HG03066 (cell line): Measurements from ENCODE around the gene EGR1.
A peak's percentile ranks its signal among the peaks of the same experiment; 100 is the strongest.

Experiments
- ATAC-seq: cut with Tn5 transposase; IDR thresholded peaks from one replicate; pipeline ENCODE4 v1.9.1; 2021; ENCODE audit warnings: low read depth; ENCODE audit not compliant: unreplicated experiment

EGR1 gene

DNA sequence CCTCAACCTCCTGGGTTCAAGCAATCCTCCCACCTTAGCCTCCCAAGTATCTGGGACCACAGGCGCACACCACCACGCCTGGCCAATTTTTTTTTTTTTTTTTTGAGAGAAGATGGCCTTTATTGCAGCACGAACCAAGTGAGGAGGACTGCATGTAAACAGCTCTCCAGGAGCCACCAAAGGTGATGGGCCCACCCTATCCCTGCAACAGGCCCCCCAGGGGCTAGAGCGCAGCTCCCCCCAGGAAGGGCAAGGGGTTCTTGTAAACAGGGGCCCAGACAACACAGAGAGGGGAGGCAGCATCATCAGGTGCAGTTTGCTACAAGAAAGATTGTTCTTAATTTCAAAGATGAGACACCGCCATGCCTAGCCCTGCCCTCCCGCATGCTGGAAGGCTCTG lies 12.6 kb upstream of the EGR1 start:
- ATAC-seq, result no peak

- no peak for ATAC-seq
Measured at GRCh38 chr5:138453590-138453989, 11.7 kb upstream of the EGR1 start.

DNA sequence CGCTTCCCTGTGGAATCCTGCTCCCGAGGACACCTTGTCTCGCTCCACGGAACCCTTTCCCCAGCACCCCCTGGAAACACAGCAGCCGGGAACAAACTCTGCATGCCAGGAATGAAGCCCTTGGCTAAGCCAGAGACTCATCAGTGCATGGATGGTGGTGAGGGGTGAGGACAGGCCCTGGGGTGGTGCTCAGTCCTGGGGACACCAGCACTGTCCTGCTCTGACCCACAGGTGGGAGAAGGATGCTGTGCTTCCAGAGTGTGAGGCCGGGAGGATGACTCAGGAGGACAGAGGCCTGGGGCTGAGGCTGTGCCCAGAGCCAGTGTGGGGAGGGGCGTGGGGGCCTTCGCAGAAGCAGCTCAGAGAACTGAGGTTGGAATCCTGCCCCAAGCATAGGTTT lies 11.2 kb upstream of the EGR1 start:
- no peak for ATAC-seq

- no peak for ATAC-seq
Measured at GRCh38 chr5:138455232-138455930, 9.9 kb upstream of the EGR1 start.

- ATAC-seq, result no peak
Measured at GRCh38 chr5:138457531-138458275, 7.6 kb upstream of the EGR1 start.

GRCh38 chr5:138458384-138458783 lies 6.9 kb upstream of the EGR1 start:
- ATAC-seq, result no peak

DNA sequence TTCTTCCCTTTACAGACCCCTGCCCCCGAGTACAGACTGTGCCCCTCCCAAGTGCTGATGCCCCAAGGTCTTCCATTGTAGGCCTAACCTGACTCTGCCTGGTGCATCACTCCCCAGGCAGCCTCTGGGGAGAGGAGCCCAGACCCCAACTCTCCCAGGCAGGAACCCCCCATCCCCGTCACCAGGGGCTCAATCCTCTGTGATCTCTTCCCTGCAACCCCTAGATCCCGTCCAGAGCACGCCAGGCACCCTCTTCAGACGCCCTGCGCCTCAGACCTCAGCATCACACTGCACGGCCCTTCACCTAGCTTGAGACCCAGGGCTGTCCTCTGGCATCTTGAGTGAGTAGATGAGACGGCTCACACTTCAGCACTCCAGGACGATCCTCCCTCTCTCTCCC lies 6.4 kb upstream of the EGR1 start:
- ATAC-seq, result no peak

DNA sequence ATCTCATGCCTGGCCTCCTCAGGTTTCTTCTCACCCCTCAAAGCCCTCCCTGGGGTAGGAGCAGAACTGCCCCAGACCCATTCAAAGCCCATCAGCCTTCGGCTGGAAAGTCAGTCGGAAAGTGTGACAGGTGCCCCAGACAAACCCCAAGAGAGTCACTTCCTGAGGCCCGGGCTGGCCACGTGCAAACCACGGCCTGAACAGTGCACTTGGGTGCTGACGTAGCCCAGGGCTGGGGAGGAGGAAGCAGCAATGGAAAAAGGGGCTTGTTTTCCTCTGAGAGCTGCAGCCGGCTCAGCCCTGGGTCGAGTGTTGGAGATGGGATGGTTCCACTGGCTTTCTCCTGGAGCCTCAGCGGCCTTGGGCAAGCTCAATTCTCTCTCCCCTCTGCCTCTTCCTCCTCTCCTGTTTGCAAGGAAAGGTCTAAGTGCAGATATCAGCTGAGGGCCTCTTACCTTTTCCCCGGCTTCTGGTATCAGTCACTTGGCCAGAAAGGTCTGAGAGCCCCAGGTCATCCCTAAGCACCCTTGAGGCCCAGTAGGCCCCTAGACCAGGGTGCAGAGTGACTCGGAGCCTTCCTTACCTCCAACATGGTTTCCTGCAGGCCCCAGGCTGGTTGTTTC lies 5.9 kb upstream of the EGR1 start:
- ATAC-seq, result no peak

DNA sequence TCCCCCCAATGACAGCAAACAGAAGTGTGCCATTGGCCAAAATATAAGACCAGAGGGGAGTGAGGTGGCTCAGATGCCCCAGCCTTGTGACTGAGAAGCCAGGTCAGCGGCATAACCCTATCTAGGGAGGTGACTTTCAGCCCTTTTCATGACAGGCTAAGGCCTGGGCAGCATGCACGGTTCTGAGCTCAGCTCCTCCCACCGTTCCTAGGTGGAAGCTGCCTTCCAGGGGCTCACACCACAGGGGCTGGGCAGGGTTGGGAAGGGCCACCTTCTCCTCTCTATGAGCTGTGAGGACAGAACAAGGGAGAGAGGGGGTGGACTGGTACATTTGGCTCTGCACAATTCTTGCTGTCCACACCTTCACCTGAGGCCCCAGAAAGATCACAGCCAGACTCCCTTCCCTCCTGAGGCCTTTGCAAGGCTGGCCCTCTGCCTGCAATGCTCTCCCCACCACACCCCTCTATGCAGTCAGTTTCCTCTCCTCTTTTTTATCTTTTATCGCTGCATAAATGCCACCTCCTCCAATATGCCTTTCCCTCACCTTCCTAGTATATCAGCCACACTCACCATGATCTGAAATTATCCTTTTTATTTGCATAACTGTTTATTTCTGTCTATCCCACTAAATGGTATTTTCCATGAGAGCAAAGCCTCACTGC lies 5.1 kb upstream of the EGR1 start:
- no peak for ATAC-seq

DNA sequence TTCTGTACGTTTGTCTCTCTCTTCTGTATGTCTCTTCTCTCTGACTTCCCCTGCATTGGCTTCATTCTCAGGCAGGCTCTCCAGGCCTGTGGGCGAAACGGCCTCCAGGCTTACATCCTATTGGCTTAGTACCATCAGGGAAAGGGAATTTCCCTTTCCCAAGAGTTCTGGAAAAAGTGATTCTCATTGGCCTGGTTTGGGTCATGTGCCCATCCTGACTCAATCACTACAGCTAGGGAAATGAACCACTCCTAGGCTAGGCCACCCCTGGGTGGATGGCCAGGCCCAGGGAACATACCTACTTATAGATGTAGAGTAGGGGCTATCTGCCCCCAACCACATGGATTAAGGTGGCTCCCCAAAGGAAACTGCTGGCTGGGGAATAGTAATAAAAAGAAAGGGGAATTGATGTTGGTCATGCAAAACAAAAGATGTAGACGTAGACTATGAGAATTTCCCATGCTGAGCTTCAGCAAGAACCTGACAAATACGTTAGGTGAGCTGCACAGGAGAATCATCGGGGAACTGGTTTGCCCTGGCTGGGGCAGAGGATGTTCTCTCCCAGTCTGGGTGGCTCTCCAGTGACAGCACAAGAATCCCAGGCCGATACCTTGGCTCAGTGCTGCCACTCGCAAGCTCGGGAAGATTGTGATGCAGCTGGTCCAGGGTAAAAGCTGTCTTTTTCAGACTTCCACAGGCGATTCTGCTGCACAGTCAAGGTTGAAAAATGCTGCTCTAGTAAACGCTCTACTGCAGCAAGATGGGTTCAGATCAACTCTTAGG lies 3.7 kb upstream of the EGR1 start:
- ATAC-seq, result no peak

GRCh38 chr5:138463419-138464007 lies 1.8 kb upstream of the EGR1 start:
- no peak for ATAC-seq

- peak; percentile 47 for ATAC-seq
Measured at GRCh38 chr5:138464008-138464387, 1.3 kb upstream of the EGR1 start.

DNA sequence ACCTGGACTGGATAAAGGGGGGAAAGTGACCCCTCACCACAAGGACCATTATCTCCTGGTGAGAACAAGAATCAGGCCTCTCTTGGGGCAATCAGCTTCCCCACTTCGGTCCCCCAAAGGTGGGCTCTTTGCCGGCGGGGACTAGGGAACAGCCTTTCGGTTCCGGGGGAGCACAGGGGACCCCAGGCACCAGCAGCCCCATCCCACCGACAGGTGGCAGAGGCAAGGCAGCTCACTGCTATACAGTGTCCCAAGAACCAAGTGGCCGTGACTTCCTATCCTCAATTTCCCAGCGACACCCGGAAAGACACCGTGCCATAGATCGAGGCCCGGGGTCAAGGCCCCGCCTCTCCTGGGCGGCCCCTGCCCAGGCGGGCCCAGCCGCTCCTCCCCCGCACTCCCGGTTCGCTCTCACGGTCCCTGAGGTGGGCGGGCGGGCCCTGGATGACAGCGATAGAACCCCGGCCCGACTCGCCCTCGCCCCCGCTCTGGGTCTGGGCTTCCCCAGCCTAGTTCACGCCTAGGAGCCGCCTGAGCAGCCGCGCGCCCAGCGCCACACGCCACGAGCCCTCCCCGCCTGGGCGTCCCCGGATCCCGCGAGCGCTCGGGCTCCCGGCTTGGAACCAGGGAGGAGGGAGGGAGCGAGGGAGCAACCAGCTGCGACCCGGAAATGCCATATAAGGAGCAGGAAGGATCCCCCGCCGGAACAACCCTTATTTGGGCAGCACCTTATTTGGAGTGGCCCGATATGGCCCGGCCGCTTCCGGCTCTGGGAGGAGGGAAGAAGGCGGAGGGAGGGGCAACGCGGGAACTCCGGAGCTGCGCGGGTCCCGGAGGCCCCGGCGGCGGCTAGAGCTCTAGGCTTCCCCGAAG lies 655 bp upstream of the EGR1 start:
- peak; percentile 77 for ATAC-seq

DNA sequence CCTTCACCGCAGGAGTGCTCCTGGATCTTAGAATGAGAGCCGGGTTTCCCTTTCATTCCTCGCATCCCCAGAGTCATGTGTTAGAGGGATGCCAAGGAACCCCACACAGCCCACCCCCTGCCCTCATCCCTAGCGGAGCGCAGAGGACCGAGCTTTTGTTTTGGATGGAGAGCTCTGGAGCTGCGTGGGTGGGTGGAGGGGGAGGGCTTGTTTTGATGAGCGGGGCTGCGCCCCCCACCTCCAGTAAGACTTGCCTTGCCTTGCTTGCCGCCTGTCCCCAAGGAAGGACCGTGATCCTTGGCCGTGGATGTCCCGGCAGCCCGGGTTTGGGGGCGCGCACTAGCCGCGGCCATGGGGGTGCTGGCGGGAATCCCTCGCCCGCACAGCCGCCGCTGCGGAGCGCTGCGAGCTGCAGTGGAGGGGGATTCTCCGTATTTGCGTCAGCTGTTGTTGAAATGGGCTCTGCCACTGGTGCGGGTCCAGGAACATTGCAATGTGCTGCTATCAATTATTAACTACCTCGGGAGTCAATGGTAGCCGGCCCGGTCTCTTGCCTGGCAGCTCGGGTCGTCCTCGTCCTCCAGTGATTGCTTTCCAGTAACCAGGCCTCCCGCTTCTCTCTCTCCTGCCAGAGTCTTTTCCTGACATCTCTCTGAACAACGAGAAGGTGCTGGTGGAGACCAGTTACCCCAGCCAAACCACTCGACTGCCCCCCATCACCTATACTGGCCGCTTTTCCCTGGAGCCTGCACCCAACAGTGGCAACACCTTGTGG lies 1.0 kb downstream of the EGR1 start:
- ATAC-seq, result no peak

- no peak for ATAC-seq
Measured at GRCh38 chr5:138466900-138467710, 1.8 kb downstream of the EGR1 start.

GRCh38 chr5:138467711-138468132 lies 2.4 kb downstream of the EGR1 start:
- ATAC-seq, result no peak

DNA sequence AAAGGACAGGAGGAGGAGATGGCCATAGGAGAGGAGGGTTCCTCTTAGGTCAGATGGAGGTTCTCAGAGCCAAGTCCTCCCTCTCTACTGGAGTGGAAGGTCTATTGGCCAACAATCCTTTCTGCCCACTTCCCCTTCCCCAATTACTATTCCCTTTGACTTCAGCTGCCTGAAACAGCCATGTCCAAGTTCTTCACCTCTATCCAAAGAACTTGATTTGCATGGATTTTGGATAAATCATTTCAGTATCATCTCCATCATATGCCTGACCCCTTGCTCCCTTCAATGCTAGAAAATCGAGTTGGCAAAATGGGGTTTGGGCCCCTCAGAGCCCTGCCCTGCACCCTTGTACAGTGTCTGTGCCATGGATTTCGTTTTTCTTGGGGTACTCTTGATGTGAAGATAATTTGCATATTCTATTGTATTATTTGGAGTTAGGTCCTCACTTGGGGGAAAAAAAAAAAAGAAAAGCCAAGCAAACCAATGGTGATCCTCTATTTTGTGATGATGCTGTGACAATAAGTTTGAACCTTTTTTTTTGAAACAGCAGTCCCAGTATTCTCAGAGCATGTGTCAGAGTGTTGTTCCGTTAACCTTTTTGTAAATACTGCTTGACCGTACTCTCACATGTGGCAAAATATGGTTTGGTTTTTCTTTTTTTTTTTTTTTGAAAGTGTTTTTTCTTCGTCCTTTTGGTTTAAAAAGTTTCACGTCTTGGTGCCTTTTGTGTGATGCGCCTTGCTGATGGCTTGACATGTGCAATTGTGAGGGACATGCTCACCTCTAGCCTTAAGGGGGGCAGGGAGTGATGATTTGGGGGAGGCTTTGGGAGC lies 3.1 kb downstream of the EGR1 start:
- ATAC-seq, result no peak
